GM18519 (cell line): ENCODE measurements around the gene FCGR3A.
"Not testable (repeated sequence)": the region's sequence is repeated elsewhere in the genome, so short reads cannot be mapped to it uniquely, and the experiment has no call there.

ENCODE experiments used
- ATAC-seq: cut with Tn5 transposase; IDR thresholded peaks from one replicate; pipeline ENCODE4 v1.9.1; 2021; ENCODE audit warnings: mild to moderate bottlenecking, moderate library complexity; ENCODE audit not compliant: unreplicated experiment, low FRiP score

The FCGR3A gene

GRCh38 chr1:161557506-161558450, 8.2 kb upstream of the FCGR3A start:
- not testable (repeated sequence) for ATAC-seq

DNA sequence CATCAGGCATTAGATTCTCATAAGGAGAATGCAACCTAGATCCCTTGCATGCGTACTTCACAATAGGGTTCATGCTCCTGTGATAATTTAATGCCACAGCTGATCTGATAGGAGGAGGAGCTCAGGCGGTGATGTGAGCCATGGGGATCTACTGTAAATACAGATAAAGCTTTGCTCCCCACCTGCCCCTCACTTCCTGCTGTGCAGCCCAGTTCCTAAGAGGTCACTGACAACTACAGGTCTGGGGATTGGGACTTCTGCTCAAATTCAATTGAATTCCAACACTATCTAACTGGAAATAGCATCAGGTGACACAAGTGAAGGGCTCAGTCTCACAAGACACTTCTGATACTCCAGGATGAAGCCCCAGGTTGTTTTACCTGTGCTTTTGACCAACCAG, 7.4 kb upstream of the FCGR3A start:
- ATAC-seq, result not testable (repeated sequence)

GRCh38 chr1:161556143-161556542, 6.5 kb upstream of the FCGR3A start:
- ATAC-seq, result not testable (repeated sequence)

GRCh38 chr1:161554815-161555417, 5.3 kb upstream of the FCGR3A start:
- ATAC-seq, result not testable (repeated sequence)

- ATAC-seq, result not testable (repeated sequence)
These were observed 4.7 kb upstream of the FCGR3A start for GRCh38 chr1:161554340-161554739.

GRCh38 chr1:161553631-161554030, 4.0 kb upstream of the FCGR3A start:
- not testable (repeated sequence) for ATAC-seq

GRCh38 chr1:161550942-161551341, 1.3 kb upstream of the FCGR3A start:
- ATAC-seq, result not testable (repeated sequence)

DNA sequence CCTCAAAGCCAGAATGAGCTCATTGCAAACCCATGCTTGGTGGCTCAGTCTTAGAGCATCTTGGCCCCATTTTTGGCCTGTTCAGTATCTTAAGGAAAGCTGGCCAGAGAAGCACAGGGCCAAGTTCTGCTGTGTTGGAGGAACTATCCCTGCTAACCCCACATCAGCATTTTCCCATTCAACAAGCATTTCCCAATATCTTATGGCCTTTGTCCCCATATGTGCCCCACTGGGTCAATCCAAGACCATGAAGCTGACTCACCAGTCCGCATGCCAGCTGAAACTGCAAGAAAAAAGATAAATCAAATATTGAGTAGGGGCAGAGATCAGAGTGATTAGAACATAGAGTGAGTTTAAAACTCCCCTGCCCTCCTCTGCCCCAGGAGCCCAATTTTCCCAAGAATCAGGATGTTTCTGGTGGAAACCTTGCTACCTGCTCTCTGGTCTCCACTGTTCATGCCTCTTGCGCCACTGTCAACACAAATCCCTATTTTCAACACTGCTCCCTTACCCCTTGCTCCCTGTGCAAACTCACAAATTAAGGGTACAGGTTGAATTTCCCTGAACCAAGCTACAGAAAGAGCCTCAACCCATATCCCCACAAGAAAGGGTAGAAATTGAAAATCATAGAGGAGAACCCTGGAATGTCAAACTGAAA, 740 bp downstream of the FCGR3A start:
- not testable (repeated sequence) for ATAC-seq

- not testable (repeated sequence) for ATAC-seq
These were observed 1.4 kb downstream of the FCGR3A start for GRCh38 chr1:161547995-161548741.

GRCh38 chr1:161545005-161545731, 4.5 kb downstream of the FCGR3A start:
- ATAC-seq, result not testable (repeated sequence)

DNA sequence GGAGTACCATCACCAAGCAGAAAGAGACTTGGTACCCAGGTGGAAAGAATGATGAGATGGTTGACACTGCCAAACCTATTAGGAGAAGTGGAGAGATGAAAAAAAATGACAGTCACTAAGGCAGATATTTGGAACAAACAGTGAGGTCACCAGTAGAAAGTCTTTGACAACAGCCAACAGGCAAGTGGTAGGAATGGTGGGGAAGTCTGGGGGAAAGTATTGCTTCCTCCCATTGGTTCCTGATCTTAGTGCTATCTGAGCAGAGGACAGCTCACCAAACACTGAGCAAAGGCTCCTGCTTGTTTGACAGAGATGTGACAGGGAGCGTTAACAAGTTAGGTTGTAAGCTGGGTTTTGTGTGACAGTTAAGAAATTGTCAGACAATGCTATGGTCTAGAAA, 6.5 kb downstream of the FCGR3A start:
- not testable (repeated sequence) for ATAC-seq

- ATAC-seq, result peak; percentile 48
These were observed 7.5 kb downstream of the FCGR3A start for GRCh38 chr1:161542091-161542559.

DNA sequence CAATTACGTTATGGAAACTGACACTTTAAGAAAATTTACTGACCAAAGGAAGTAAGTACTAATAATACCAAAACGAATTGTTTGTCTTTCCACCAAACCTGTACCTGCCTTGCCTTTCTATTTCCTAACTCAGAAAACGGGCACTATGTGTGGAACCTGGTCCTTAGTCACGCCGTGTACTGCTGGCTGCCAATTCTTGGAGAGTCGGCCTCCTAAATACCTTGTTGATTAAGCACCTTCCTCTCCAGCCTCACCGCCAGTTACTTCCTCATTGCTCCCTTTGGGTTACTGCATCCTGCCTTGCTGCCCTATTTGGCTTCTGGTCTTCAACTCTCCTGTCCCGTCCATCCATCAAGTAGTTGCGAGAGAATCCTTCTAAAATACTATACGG, 9.1 kb downstream of the FCGR3A start:
- ATAC-seq, result peak; percentile 3

DNA sequence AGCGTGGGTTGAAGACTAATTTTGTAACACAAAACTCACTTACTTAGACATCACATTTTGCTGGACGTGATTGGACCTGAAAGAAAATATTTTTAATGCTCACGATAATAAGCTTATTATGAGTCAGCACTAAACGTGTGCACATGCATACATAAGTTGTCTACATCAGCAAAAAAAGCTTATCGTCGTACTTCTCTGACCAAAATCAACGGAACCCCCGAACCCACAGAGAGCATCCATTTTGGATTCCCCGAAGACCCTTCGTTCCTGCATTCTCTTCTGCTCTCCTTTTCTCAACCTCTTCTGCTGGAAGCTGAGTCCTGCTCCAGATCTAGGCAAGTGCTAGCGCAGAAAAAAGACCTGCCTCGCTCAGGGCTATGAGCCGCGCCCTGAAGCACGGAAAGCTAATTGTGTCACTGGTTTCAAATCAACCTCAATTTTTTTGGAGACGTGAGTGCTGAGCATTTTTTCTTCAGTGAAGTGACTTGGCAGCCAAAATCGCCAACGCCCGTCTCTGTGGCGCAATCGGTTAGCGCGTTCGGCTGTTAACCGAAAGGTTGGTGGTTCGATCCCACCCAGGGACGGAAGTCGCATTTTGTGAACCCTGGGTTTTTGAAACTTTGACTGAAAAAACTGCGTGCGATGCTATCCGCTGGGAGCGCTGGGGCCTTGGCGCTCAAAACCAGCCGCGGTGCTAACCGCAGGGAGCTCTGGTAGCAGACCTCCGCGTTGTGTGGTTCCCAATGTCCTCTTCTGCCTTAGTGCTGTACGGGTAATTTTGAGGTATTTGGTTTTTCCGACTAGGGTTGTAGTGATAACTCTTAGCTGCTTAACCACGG, 9.7 kb downstream of the FCGR3A start:
- ATAC-seq, result peak; percentile 41

- ATAC-seq, result not testable (repeated sequence)
These were observed 10.6 kb downstream of the FCGR3A start for GRCh38 chr1:161538925-161539479.

GRCh38 chr1:161537068-161537669, 12.4 kb downstream of the FCGR3A start:
- not testable (repeated sequence) for ATAC-seq

- ATAC-seq, result not testable (repeated sequence)
These were observed 16.7 kb downstream of the FCGR3A start for GRCh38 chr1:161532644-161533567.
